Mesothelial cell of epicardium (in vitro differentiated cells): ENCODE data around the gene PSMB8. TPM values are rescaled to one million over a fixed set of nuclear protein-coding genes. Genes with fewer than 3 reads are reported as not detected.

Experiments used
- DNase-seq, 2 experiments: peaks; one replicate each; pipeline ENCODE4 v3.0.0; 2021; ENCODE audit warnings: low spot score in 2 of 2; ENCODE audit not compliant: unreplicated experiment in 2 of 2
- H3K27ac Mint-ChIP-seq: 2 replicates; pipeline ENCODE4 v1.8.0; 2021; ENCODE audit warnings: mixed read lengths
- H3K27me3 Mint-ChIP-seq: 2 replicates; pipeline ENCODE4 v1.8.0; 2021; ENCODE audit warnings: low read depth, mixed read lengths
- H3K36me3 Mint-ChIP-seq: 2 replicates; pipeline ENCODE4 v1.8.0; 2021; ENCODE audit warnings: mixed read lengths
- H3K4me1 Mint-ChIP-seq: 2 replicates; pipeline ENCODE4 v1.8.0; 2021; ENCODE audit warnings: mixed read lengths
- H3K4me3 Mint-ChIP-seq: 2 replicates; pipeline ENCODE4 v1.8.0; 2021; ENCODE audit warnings: mild to moderate bottlenecking, moderate library complexity, mixed read lengths
- H3K9me3 Mint-ChIP-seq: 2 replicates; pipeline ENCODE4 v1.8.0; 2021; ENCODE audit warnings: mixed read lengths
- total RNA-seq: library from RNA; stranded (reverse); gene quantifications from 3 replicates; pipeline ENCODE4 v1.2.1, GENCODE V29; 2021
- TF ChIP-seq, protein P1 (sequence below): fragments of 200-600 bp; sonication (generic); IDR thresholded peaks from one replicate; pipeline ENCODE4 v1.5.0; 2021; ENCODE audit warnings: antibody characterized with exemption; ENCODE audit not compliant: unreplicated experiment

PSMB8 gene
- total RNA-seq, 1 donor from 2014 or later = 14.2 TPM

DNA sequence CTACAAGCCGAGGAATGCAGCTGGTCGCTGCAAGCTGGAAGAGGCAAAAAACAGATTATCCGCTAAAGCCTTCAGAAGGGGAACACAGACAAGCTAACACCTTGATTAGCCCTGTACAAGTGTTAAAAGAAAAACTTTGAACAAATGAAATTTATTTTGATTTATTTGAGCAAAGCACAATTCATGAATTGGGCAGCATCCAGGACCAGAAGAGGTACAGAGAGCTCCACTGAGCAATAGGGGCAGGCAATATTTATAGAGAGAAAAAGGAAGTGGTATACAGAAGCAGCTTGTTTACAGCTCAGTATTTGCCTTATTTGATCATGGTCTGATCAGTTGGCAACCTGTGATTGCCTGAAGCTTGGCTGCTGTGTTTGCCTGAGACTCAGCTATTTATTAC, 44.7 kb downstream of the PSMB8 start:
- no peak for DNase-seq
- Mint-ChIP-seq H3K27me3 (peaks cover 87% of the 10 kb centered on the region), H3K4me1 (peaks cover 2% of the 10 kb centered on the region), H3K4me3 (no peak overlapping the region), H3K27ac (no peak overlapping the region), H3K36me3 (no peaks in the 10 kb centered on the region), H3K9me3 (peaks cover 8% of the 10 kb centered on the region)
- TF ChIP-seq, protein P1, sequence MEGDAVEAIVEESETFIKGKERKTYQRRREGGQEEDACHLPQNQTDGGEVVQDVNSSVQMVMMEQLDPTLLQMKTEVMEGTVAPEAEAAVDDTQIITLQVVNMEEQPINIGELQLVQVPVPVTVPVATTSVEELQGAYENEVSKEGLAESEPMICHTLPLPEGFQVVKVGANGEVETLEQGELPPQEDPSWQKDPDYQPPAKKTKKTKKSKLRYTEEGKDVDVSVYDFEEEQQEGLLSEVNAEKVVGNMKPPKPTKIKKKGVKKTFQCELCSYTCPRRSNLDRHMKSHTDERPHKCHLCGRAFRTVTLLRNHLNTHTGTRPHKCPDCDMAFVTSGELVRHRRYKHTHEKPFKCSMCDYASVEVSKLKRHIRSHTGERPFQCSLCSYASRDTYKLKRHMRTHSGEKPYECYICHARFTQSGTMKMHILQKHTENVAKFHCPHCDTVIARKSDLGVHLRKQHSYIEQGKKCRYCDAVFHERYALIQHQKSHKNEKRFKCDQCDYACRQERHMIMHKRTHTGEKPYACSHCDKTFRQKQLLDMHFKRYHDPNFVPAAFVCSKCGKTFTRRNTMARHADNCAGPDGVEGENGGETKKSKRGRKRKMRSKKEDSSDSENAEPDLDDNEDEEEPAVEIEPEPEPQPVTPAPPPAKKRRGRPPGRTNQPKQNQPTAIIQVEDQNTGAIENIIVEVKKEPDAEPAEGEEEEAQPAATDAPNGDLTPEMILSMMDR = no peak

- Mint-ChIP-seq H3K4me3 (peak overlapping the region; percentile 61), H3K9me3 (peaks cover 8% of the 10 kb centered on the region), H3K27me3 (peaks cover 82% of the 10 kb centered on the region), H3K27ac (no peak overlapping the region), H3K36me3 (no peaks in the 10 kb centered on the region), H3K4me1 (peaks cover 2% of the 10 kb centered on the region)
- peak; percentile 46 to 92 for DNase-seq
- TF ChIP-seq, protein P1 = peak; percentile 98
Measured at GRCh38 chr6:32796848-32797776, 46.7 kb downstream of the PSMB8 start.

GRCh38 chr6:32794510-32794909, 49.3 kb downstream of the PSMB8 start:
- Mint-ChIP-seq H3K4me3 (no peak overlapping the region), H3K27ac (no peak overlapping the region), H3K9me3 (peaks cover 8% of the 10 kb centered on the region), H3K4me1 (peaks cover 2% of the 10 kb centered on the region), H3K27me3 (peaks cover 73% of the 10 kb centered on the region), H3K36me3 (no peaks in the 10 kb centered on the region)
- no peak for DNase-seq
- TF ChIP-seq, protein P1 = no peak

- Mint-ChIP-seq H3K27ac (no peak overlapping the region), H3K4me1 (peaks cover 2% of the 10 kb centered on the region), H3K4me3 (no peak overlapping the region), H3K9me3 (peaks cover under 1% of the 10 kb centered on the region), H3K27me3 (peaks cover 68% of the 10 kb centered on the region), H3K36me3 (no peaks in the 10 kb centered on the region)
- no peak for DNase-seq
- TF ChIP-seq, protein P1 = no peak
Measured at GRCh38 chr6:32792901-32793435, 50.9 kb downstream of the PSMB8 start.

Other genes with a start within 250 kb of the PSMB8 start
- gene HLA-DQA1, start 206.6 kb downstream of the PSMB8 start, total RNA-seq = not detected in 3 replicates
- gene HLA-DQB1, start 177.4 kb downstream of the PSMB8 start, total RNA-seq = 9.0 to 9.8 TPM (median 9.7 TPM) in 3 replicates
- not detected in 3 replicates for gene HLA-DQA2, start 102.7 kb downstream of the PSMB8 start, total RNA-seq
- gene HLA-DQB2, start 80.5 kb downstream of the PSMB8 start, total RNA-seq = not detected in 3 replicates
- 0.35 to 0.52 TPM (median 0.45 TPM) in 3 replicates for gene HLA-DOB, start 27.0 kb downstream of the PSMB8 start, total RNA-seq
- gene TAP2, start 5.3 kb downstream of the PSMB8 start, total RNA-seq = 22.9 to 24.2 TPM (median 23.6 TPM) in 3 replicates
- gene TAP1, start 9.7 kb upstream of the PSMB8 start, total RNA-seq = 9.3 to 10.4 TPM (median 10.3 TPM) in 3 replicates
- gene PSMB9, start 10.1 kb upstream of the PSMB8 start, total RNA-seq = 0.81 to 0.82 TPM in 2 of 3 replicates, not detected in the other
- not detected in 3 replicates for gene HLA-DMB, start 97.0 kb upstream of the PSMB8 start, total RNA-seq
- gene HLA-DMA, start 109.0 kb upstream of the PSMB8 start, total RNA-seq = 1.7 to 2.1 TPM (median 2.0 TPM) in 3 replicates
- gene BRD2, start 124.5 kb upstream of the PSMB8 start, total RNA-seq = 235 to 261 TPM (median 246 TPM) in 3 replicates
- 4.8 to 6.1 TPM (median 5.8 TPM) in 3 replicates for gene HLA-DOA, start 165.5 kb upstream of the PSMB8 start, total RNA-seq
- gene HLA-DPA1, start 229.6 kb upstream of the PSMB8 start, total RNA-seq = 2.0 to 2.2 TPM (median 2.0 TPM) in 3 replicates
- gene HLA-DPB1, start 231.9 kb upstream of the PSMB8 start, total RNA-seq = 12.0 to 12.7 TPM (median 12.0 TPM) in 3 replicates